ENCODE results near the gene ARID4B. TPM values are rescaled to one million over a fixed set of nuclear protein-coding genes. Genes with fewer than 3 reads are reported as not detected.
A peak's percentile ranks its signal among the peaks of the same experiment; 100 is the strongest.

The ARID4B gene
- total and polyA plus RNA-seq, 2 of the 13 experiments (the other 11 are each of a cell fraction or from before 2014, with no cell fraction given) = 9.7 to 24.6 TPM

GRCh38 chr1:235160957-235161684 lies 166.9 kb downstream of the ARID4B start, which contains the start of gene RBM34 (continued):
- TF ChIP-seq BRF2 (CRISPR knock-in tag; IDR thresholded peaks at IDR 0.05) = no peak
- 0 out of 2 replicates have a peak, but pooled peaks have one; percentile 81 for TF ChIP-seq ZNF572 (CRISPR knock-in tag; IDR thresholded peaks at IDR 0.05)
- peak; percentile 81; the same call in 1 of the 2 replicates for TF ChIP-seq TOE1 (CRISPR knock-in tag; IDR thresholded peaks at IDR 0.05)
- TF ChIP-seq ZNF839 (CRISPR knock-in tag; IDR thresholded peaks at IDR 0.05; ENCODE audit: borderline replicate concordance) = no peak
- TF ChIP-seq ZNF550 (CRISPR knock-in tag; IDR thresholded peaks at IDR 0.05; ENCODE audit: borderline replicate concordance) = no peak
- peak; percentile 81 for TF ChIP-seq HDAC2 (CRISPR knock-in tag; IDR thresholded peaks at IDR 0.05)
- TF ChIP-seq TSC22D2 (CRISPR knock-in tag; IDR thresholded peaks at IDR 0.05; ENCODE audit: borderline replicate concordance) = peak; percentile 85
- peak; percentile 94 for TF ChIP-seq ZNF580 (CRISPR knock-in tag; IDR thresholded peaks at IDR 0.05; ENCODE audit: borderline replicate concordance, low read depth)
- peak; percentile 99 for TF ChIP-seq NFKB2 (CRISPR knock-in tag; IDR thresholded peaks at IDR 0.05; ENCODE audit: borderline replicate concordance)
- peak; percentile 91 for TF ChIP-seq ETV5 (CRISPR knock-in tag; IDR thresholded peaks at IDR 0.05; ENCODE audit: borderline replicate concordance)
- no peak for TF ChIP-seq NFE2L2 (IDR thresholded peaks at IDR 0.05; ENCODE audit: low read length)
- no peak for TF ChIP-seq SP1 (IDR thresholded peaks at IDR 0.05)
- peak; percentile 96 for TF ChIP-seq SP1 (CRISPR knock-in tag; IDR thresholded peaks at IDR 0.05)
- peak; percentile 96 for TF ChIP-seq MXD3 (CRISPR knock-in tag; IDR thresholded peaks at IDR 0.05)
- peak; percentile 29 for TF ChIP-seq STAG1 (CRISPR knock-in tag; IDR thresholded peaks at IDR 0.05)
- no peak for TF ChIP-seq MTA3 (CRISPR knock-in tag; IDR thresholded peaks at IDR 0.05)
- peak; percentile 89 for TF ChIP-seq RBM39 (IDR thresholded peaks at IDR 0.05; ENCODE audit: low read depth, low read length, poor library complexity, severe bottlenecking)
- no peak for TF ChIP-seq IRF1 (CRISPR knock-in tag; IDR thresholded peaks at IDR 0.05; ENCODE audit: low read depth)
- TF ChIP-seq NCOA2 (CRISPR knock-in tag; IDR thresholded peaks at IDR 0.05) = peak; percentile 71
- TF ChIP-seq SMARCC2 (IDR thresholded peaks at IDR 0.05) = no peak
- TF ChIP-seq IRX3 (CRISPR knock-in tag; IDR thresholded peaks at IDR 0.05; ENCODE audit: borderline replicate concordance, low read depth) = 0 out of 2 replicates have a peak, but pooled peaks have one; percentile 44
- no peak for TF ChIP-seq NONO (IDR thresholded peaks at IDR 0.05)
- no peak for TF ChIP-seq NONO (CRISPR knock-in tag; conservative IDR thresholded peaks at IDR 0.05)
- TF ChIP-seq ZNF24 (IDR thresholded peaks at IDR 0.05) = no peak
- TF ChIP-seq ZNF574 (CRISPR knock-in tag; IDR thresholded peaks at IDR 0.05) = peak; percentile 89
- peak; percentile 81 for TF ChIP-seq TEF (CRISPR knock-in tag; IDR thresholded peaks at IDR 0.05)

Data from HepG2 (cell line).